Type B pancreatic cell (in vitro differentiated cells): ENCODE data around the gene PSMA1. TPM values are rescaled to one million over a fixed set of nuclear protein-coding genes. Genes with fewer than 3 reads are reported as not detected.

Source experiments
- DNase-seq: peaks from one replicate; pipeline ENCODE4 v3.0.0; 2021; ENCODE audit warnings: mixed read lengths; ENCODE audit not compliant: unreplicated experiment; ENCODE audit errors: extremely low spot score
- H3K27ac Mint-ChIP-seq: 2 replicates; pipeline ENCODE4 v1.8.0; 2021; ENCODE audit warnings: mild to moderate bottlenecking, mixed read lengths
- H3K27me3 Mint-ChIP-seq: 2 replicates; pipeline ENCODE4 v1.8.0; 2021; ENCODE audit warnings: mixed read lengths
- H3K36me3 Mint-ChIP-seq: 2 replicates; pipeline ENCODE4 v1.8.0; 2021; ENCODE audit warnings: mixed read lengths
- H3K4me1 Mint-ChIP-seq: one replicate; pipeline ENCODE4 v1.8.0; 2021; ENCODE audit warnings: mixed read lengths; ENCODE audit not compliant: unreplicated experiment
- H3K4me3 Mint-ChIP-seq: 2 replicates; pipeline ENCODE4 v1.8.0; 2021; ENCODE audit warnings: mild to moderate bottlenecking, mixed read lengths
- H3K9me3 Mint-ChIP-seq: 2 replicates; pipeline ENCODE4 v1.8.0; 2021; ENCODE audit warnings: mixed read lengths
- CTCF ChIP-seq: fragments of 200-600 bp; sonication (generic); conservative IDR thresholded peaks from 2 replicates; pipeline ENCODE4 v1.5.0; 2021; ENCODE audit warnings: antibody characterized with exemption, mild to moderate bottlenecking
- total RNA-seq: library from RNA; stranded (reverse); gene quantifications from 2 replicates; pipeline ENCODE4 v1.2.1, GENCODE V29; 2021; ENCODE audit warnings: low replicate concordance

The PSMA1 gene
- total RNA-seq, 1 donor from 2014 or later: 150 TPM

GRCh38 chr11:14555818-14556217, 35.6 kb upstream of the PSMA1 start:
- Mint-ChIP-seq H3K4me3 (no peak overlapping the region), H3K27ac (no peak overlapping the region), H3K9me3 (no peaks in the 10 kb centered on the region), H3K4me1 (no peaks in the 10 kb centered on the region), H3K27me3 (no peaks in the 10 kb centered on the region), H3K36me3 (no peaks in the 10 kb centered on the region)
- TF ChIP-seq CTCF: no peak
- no peak for DNase-seq

GRCh38 chr11:14554959-14555358, 34.8 kb upstream of the PSMA1 start:
- no peak overlapping the region for H3K4me3 Mint-ChIP-seq
- no peak for DNase-seq
- no peaks in the 10 kb centered on the region for H3K4me1 Mint-ChIP-seq
- no peaks in the 10 kb centered on the region for H3K9me3 Mint-ChIP-seq
- no peaks in the 10 kb centered on the region for H3K27me3 Mint-ChIP-seq
- no peaks in the 10 kb centered on the region for H3K36me3 Mint-ChIP-seq
- no peak overlapping the region for H3K27ac Mint-ChIP-seq
- TF ChIP-seq CTCF: no peak

- TF ChIP-seq CTCF: no peak
- Mint-ChIP-seq H3K27ac (no peak overlapping the region), H3K9me3 (no peaks in the 10 kb centered on the region)
These were observed 31.9 kb upstream of the PSMA1 start for GRCh38 chr11:14552089-14552488.

GRCh38 chr11:14551380-14551779, 31.2 kb upstream of the PSMA1 start:
- H3K9me3 Mint-ChIP-seq: no peaks in the 10 kb centered on the region
- TF ChIP-seq CTCF: no peak
- H3K4me3 Mint-ChIP-seq: no peak overlapping the region
- H3K36me3 Mint-ChIP-seq: no peaks in the 10 kb centered on the region
- H3K27me3 Mint-ChIP-seq: no peaks in the 10 kb centered on the region
- DNase-seq: no peak
- H3K27ac Mint-ChIP-seq: no peak overlapping the region
- no peaks in the 10 kb centered on the region for H3K4me1 Mint-ChIP-seq

More at GRCh38 chr11:14552089-14552488, 31.9 kb upstream of the PSMA1 start:
- Mint-ChIP-seq H3K27me3 (no peaks in the 10 kb centered on the region), H3K4me1 (no peaks in the 10 kb centered on the region), H3K4me3 (no peak overlapping the region), H3K36me3 (no peaks in the 10 kb centered on the region)
- no peak for DNase-seq

- no peak for DNase-seq
- TF ChIP-seq CTCF: no peak
- Mint-ChIP-seq H3K9me3 (no peaks in the 10 kb centered on the region), H3K36me3 (no peaks in the 10 kb centered on the region), H3K27ac (no peak overlapping the region), H3K27me3 (no peaks in the 10 kb centered on the region), H3K4me1 (no peaks in the 10 kb centered on the region), H3K4me3 (no peak overlapping the region)
These were observed 29.7 kb upstream of the PSMA1 start for GRCh38 chr11:14549891-14550290.

GRCh38 chr11:14547440-14547839, 27.3 kb upstream of the PSMA1 start:
- Mint-ChIP-seq H3K27ac (no peak overlapping the region), H3K4me1 (no peaks in the 10 kb centered on the region), H3K36me3 (no peaks in the 10 kb centered on the region), H3K4me3 (no peak overlapping the region), H3K27me3 (no peaks in the 10 kb centered on the region), H3K9me3 (no peaks in the 10 kb centered on the region)
- DNase-seq: no peak
- no peak for TF ChIP-seq CTCF
